GM12891 (cell line): ENCODE data around the gene IQSEC3.

Source experiments
- PAX5 ChIP-seq: IDR thresholded peaks from 2 replicates; pipeline ENCODE4 v1.6.1; 2011; ENCODE audit warnings: low read length, moderate library complexity, mild to moderate bottlenecking; ENCODE audit not compliant: insufficient read depth, severe bottlenecking
- POLR2A ChIP-seq: IDR thresholded peaks from 2 replicates; pipeline ENCODE4 v1.6.1; 2011; ENCODE audit warnings: low read depth, low read length, control low read depth
- TAF1 ChIP-seq: IDR thresholded peaks from 2 replicates; pipeline ENCODE4 v1.6.1; 2011; ENCODE audit warnings: low read depth, low read length, control low read depth

- TF ChIP-seq TAF1: no peak
- no peak for TF ChIP-seq POLR2A
- TF ChIP-seq PAX5: no peak
These were observed 80.7 kb downstream of the IQSEC3 start for GRCh38 chr12:147242-147641.
